GM23338 (cell line): ENCODE results near the gene NEO1. TPM values are rescaled to one million over a fixed set of nuclear protein-coding genes. Genes with fewer than 3 reads are reported as not detected.

Experiments used
- ATAC-seq: fragments of 200-7000 bp; cut with Tn5 transposase; 3 replicates; pipeline ENCODE4 v1.9.1; 2020
- DNase-seq: peaks from one replicate; pipeline ENCODE4 v3.0.0-alpha.2; 2015; ENCODE audit warnings: low spot score
- H2AFZ ChIP-seq: fragments of 200-600 bp; sonication (generic); 2 replicates; pipeline ENCODE4 v1.8.0; 2016; ENCODE audit warnings: antibody characterized with exemption, mild to moderate bottlenecking, moderate library complexity
- H3F3A ChIP-seq: fragments of 200-600 bp; sonication (generic); replicated peaks from 2 replicates; pipeline ENCODE4 v1.8.0; 2017; ENCODE audit warnings: antibody characterized with exemption, mixed run types, low read depth
- H3K27ac ChIP-seq: fragments of 200-600 bp; sonication (generic); 2 replicates; pipeline ENCODE4 v1.6.1; 2016; ENCODE audit warnings: low read depth
- H3K27me3 ChIP-seq: fragments of 200-600 bp; sonication (generic); 2 replicates; pipeline ENCODE4 v1.8.0; 2016; ENCODE audit warnings: mild to moderate bottlenecking, mixed run types, moderate library complexity; ENCODE audit not compliant: insufficient read depth
- H3K36me3 ChIP-seq: fragments of 200-600 bp; sonication (generic); 2 replicates; pipeline ENCODE4 v1.8.0; 2016; ENCODE audit warnings: mild to moderate bottlenecking; ENCODE audit not compliant: insufficient read depth
- H3K4me1 ChIP-seq: fragments of 200-600 bp; sonication (generic); 2 replicates; pipeline ENCODE4 v1.8.0; 2016; ENCODE audit warnings: mild to moderate bottlenecking, moderate library complexity; ENCODE audit not compliant: insufficient read depth
- H3K4me2 ChIP-seq: fragments of 200-600 bp; sonication (generic); 2 replicates; pipeline ENCODE4 v1.7.1; 2017; ENCODE audit warnings: mixed run types
- H3K4me3 ChIP-seq: fragments of 200-600 bp; sonication (generic); 2 replicates; pipeline ENCODE4 v1.6.1; 2016; ENCODE audit warnings: mixed run types
- H3K79me2 ChIP-seq: fragments of 200-600 bp; sonication (generic); replicated peaks from 2 replicates; pipeline ENCODE4 v1.8.0; 2017; ENCODE audit warnings: mild to moderate bottlenecking; ENCODE audit not compliant: insufficient read depth
- H3K9me2 ChIP-seq: fragments of 200-600 bp; sonication (generic); 2 replicates; pipeline ENCODE4 v1.8.0; 2017; ENCODE audit not compliant: insufficient read depth
- H4K20me1 ChIP-seq: fragments of 200-600 bp; sonication (generic); replicated peaks from 2 replicates; pipeline ENCODE4 v1.8.0; 2017; ENCODE audit warnings: mild to moderate bottlenecking; ENCODE audit not compliant: insufficient read depth
- H3K27ac Mint-ChIP-seq: 2 replicates; pipeline ENCODE4 v1.8.0; 2020; ENCODE audit warnings: inconsistent platforms, mild to moderate bottlenecking, moderate library complexity, mixed read lengths
- H3K27me3 Mint-ChIP-seq: 3 replicates; pipeline ENCODE4 v1.8.0; 2022; ENCODE audit warnings: low read depth, mild to moderate bottlenecking, moderate library complexity, mixed read lengths, inconsistent platforms; ENCODE audit not compliant: insufficient read depth, poor library complexity
- H3K36me3 Mint-ChIP-seq: 3 replicates; pipeline ENCODE4 v1.8.0; 2021; ENCODE audit warnings: low read depth, mild to moderate bottlenecking, inconsistent platforms, moderate library complexity, mixed read lengths
- H3K4me1 Mint-ChIP-seq: 3 replicates; pipeline ENCODE4 v1.8.0; 2020; ENCODE audit warnings: mild to moderate bottlenecking, inconsistent platforms, mixed read lengths
- H3K4me3 Mint-ChIP-seq: 3 replicates; pipeline ENCODE4 v1.8.0; 2021; ENCODE audit warnings: moderate library complexity, mild to moderate bottlenecking, inconsistent platforms, mixed read lengths
- H3K9me3 Mint-ChIP-seq: 3 replicates; pipeline ENCODE4 v1.8.0; 2020; ENCODE audit warnings: moderate library complexity, mild to moderate bottlenecking, inconsistent platforms, mixed read lengths
- CTCF ChIP-seq, 2 experiments: fragments of 200-600 bp in 1 of 2; sonication (generic) in 1 of 2; conservative IDR thresholded peaks; 2 replicates each; pipeline versions ENCODE4 v1.5.1 to v1.6.1; 2016 to 2017; ENCODE audit warnings: antibody characterized with exemption in 2 of 2, low read depth in 2 of 2, mild to moderate bottlenecking in 2 of 2, moderate library complexity in 1 of 2
- ETS1 ChIP-seq: IDR thresholded peaks from 2 replicates; pipeline ENCODE4 v1.6.1; 2016; ENCODE audit warnings: antibody characterized with exemption
- EZH2 ChIP-seq: fragments of 200-600 bp; sonication (generic); IDR thresholded peaks from one replicate; pipeline ENCODE4 v1.8.0; 2017; ENCODE audit warnings: antibody characterized with exemption, mild to moderate bottlenecking, low read depth; ENCODE audit not compliant: unreplicated experiment
- NANOG ChIP-seq: IDR thresholded peaks from 2 replicates; pipeline ENCODE4 v1.6.1; 2016; ENCODE audit warnings: antibody characterized with exemption, borderline replicate concordance
- STAT1 ChIP-seq: IDR thresholded peaks from one replicate; pipeline ENCODE4 v1.6.1; 2016; ENCODE audit warnings: antibody characterized with exemption; ENCODE audit not compliant: unreplicated experiment
- ZNF462 ChIP-seq: fragments of 250-450 bp; sonication (Bioruptor Pico); IDR thresholded peaks from 2 replicates; pipeline ENCODE4 v1.5.0; 2020; ENCODE audit warnings: mild to moderate bottlenecking, moderate library complexity
- polyA plus RNA-seq: library from polyadenylated mRNA; unstranded; fragments of >200 nt; fragmentation: Nextera tagmentation; extraction: Ambion mirVana; gene quantifications from 2 replicates; pipeline ENCODE4 v1.2.1, GENCODE V29; 2016
- total RNA-seq: library from RNA; depleted of rRNA; stranded (reverse); fragments of >200 nt; shearing (Covaris generic); gene quantifications from 2 replicates; pipeline ENCODE4 v1.2.3, GENCODE V29; 2014

Gene NEO1
- total and polyA plus RNA-seq, 2 experiments from 2014 or later: 8.4 to 45.8 TPM

GRCh38 chr15:73196113-73196512 lies 143.8 kb downstream of the NEO1 start:
- Histone ChIP-seq H3K4me2 (no peak overlapping the region), H3K79me2 (no peaks in the 10 kb centered on the region), H3K27ac (no peak overlapping the region), H3K9me2 (no peaks in the 10 kb centered on the region), H3K4me1 (no peaks in the 10 kb centered on the region), H3F3A (no peaks in the 10 kb centered on the region), H2AFZ (no peak overlapping the region), H3K27me3 (no peaks in the 10 kb centered on the region), H3K4me3 (no peak overlapping the region), H3K36me3 (no peaks in the 10 kb centered on the region), H4K20me1 (no peaks in the 10 kb centered on the region)
- no peak for ATAC-seq
- H3K9me3 Mint-ChIP-seq: no peaks in the 10 kb centered on the region; the same call in 2 of the 3 replicates
- H3K27ac Mint-ChIP-seq: no peak overlapping the region
- H3K4me1 Mint-ChIP-seq: no peaks in the 10 kb centered on the region
- no peak for TF ChIP-seq STAT1
- TF ChIP-seq ZNF462 (CRISPR knock-in tag): no peak
- TF ChIP-seq NANOG: no peak
- TF ChIP-seq EZH2: no peak
- no peak for TF ChIP-seq CTCF (conservative IDR thresholded peaks at IDR 0.05; ENCODE audit: low read depth in 2 of 2)
- TF ChIP-seq ETS1: no peak
- H3K4me3 Mint-ChIP-seq: no peak overlapping the region
- peaks cover 7% of the 10 kb centered on the region; the same call in 1 of the 3 replicates for H3K36me3 Mint-ChIP-seq
- H3K27me3 Mint-ChIP-seq: no peaks in the 10 kb centered on the region
- no peak for DNase-seq
